Common myeloid progenitor, CD34-positive (primary cell): ENCODE data around the gene FBXW7.

Experiments
- CTCF ChIA-PET: fragments of 350-600 bp; sonication (Branson Sonifier 250); formaldehyde crosslinking; loops from one replicate; lab custom pipeline; 2021; ENCODE audit warnings: antibody characterized with exemption; lab: Charles Lee
- POLR2A ChIA-PET: fragments of 350-600 bp; sonication (Branson Sonifier 250); formaldehyde crosslinking; loops from one replicate; lab custom pipeline; 2021; ENCODE audit warnings: antibody characterized with exemption; lab: Charles Lee
- DNase-seq, 3 donors: peaks; one replicate each; pipeline versions ENCODE4 v3.0.0 to v3.0.0-alpha.2; 2013
- H3K27ac ChIP-seq, 2 experiments: 1 replicate in 1 of 2; 2 replicates in 1 of 2; pipeline ENCODE4 v1.7.0; 2013; ENCODE audit warnings: inconsistent platforms in 2 of 2, low read length in 2 of 2, mild to moderate bottlenecking in 2 of 2, low read depth in 1 of 2, moderate library complexity in 1 of 2; ENCODE audit not compliant: severe bottlenecking in 2 of 2, insufficient read depth in 1 of 2, poor library complexity in 1 of 2
- H3K27me3 ChIP-seq, 5 experiments: replicated peaks in 2 of 5; 1 replicate in 3 of 5; 2 replicates in 2 of 5; pipeline versions ENCODE4 v1.6.1 to v1.7.0; 2013; ENCODE audit warnings: low read length in 4 of 5, mild to moderate bottlenecking in 2 of 5, moderate library complexity in 2 of 5, inconsistent platforms in 1 of 5; ENCODE audit not compliant: insufficient read depth in 5 of 5, control insufficient read depth in 4 of 5
- H3K36me3 ChIP-seq, 4 experiments: 1 replicate in 2 of 4; 2 replicates in 2 of 4; pipeline versions ENCODE4 v1.6.1 to v1.7.0; 2013; ENCODE audit warnings: low read length in 3 of 4, control low read depth in 1 of 4, mild to moderate bottlenecking in 1 of 4; ENCODE audit not compliant: control insufficient read depth in 4 of 4, insufficient read depth in 4 of 4
- H3K4me1 ChIP-seq, 4 experiments: 1 replicate in 3 of 4; 2 replicates in 1 of 4; pipeline versions ENCODE4 v1.6.1 to v1.7.1; 2013; ENCODE audit warnings: low read length in 3 of 4, mild to moderate bottlenecking in 3 of 4, control low read depth in 1 of 4, inconsistent platforms in 1 of 4, moderate library complexity in 1 of 4; ENCODE audit not compliant: control insufficient read depth in 4 of 4, insufficient read depth in 4 of 4; ENCODE audit errors: control extremely low read depth in 1 of 4
- H3K4me3 ChIP-seq, 7 experiments: 1 replicate in 4 of 7; 2 replicates in 3 of 7; pipeline versions ENCODE4 v1.5.1 to v1.7.0; 2013; ENCODE audit warnings: mild to moderate bottlenecking in 7 of 7, low read length in 6 of 7, moderate library complexity in 6 of 7, inconsistent platforms in 2 of 7, low read depth in 2 of 7, control low read depth in 1 of 7; ENCODE audit not compliant: insufficient read depth in 4 of 7, control insufficient read depth in 1 of 7; ENCODE audit errors: extremely low read depth in 1 of 7
- H3K9me3 ChIP-seq, 5 experiments: 1 replicate in 4 of 5; 2 replicates in 1 of 5; pipeline versions ENCODE4 v1.6.1 to v1.7.1; 2013; ENCODE audit warnings: low read length in 4 of 5, mild to moderate bottlenecking in 2 of 5, inconsistent platforms in 1 of 5, low read depth in 1 of 5, moderate library complexity in 1 of 5; ENCODE audit not compliant: control insufficient read depth in 4 of 5, insufficient read depth in 2 of 5; ENCODE audit errors: control extremely low read depth in 1 of 5
- WGBS: methylation state at CpG from one replicate; pipeline ENCODE4 v1.1.5; 2013; ENCODE audit not compliant: insufficient coverage; 5-methylcytosine and 5-hydroxymethylcytosine counted together

FBXW7 gene

DNA sequence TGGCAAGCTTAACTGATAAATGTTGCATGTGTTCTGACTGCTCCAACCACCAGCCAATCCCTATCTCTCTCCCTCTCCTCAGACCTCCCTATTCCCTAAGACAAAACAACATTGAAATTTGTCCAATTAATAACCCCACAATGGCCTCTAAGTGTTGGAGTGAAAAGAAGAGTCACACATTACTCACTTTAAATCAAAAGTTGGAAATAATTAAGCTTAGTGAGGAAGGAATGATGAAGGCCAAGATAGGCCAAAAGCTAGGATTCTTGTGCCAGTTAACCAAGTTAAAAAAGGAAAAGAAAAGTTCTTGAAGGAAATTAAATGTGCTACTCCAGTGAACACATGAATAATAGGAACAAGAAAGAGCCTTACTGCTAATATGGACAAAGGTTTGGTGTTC lies 55.6 kb downstream of the FBXW7 start:
- H3K9me3 ChIP-seq = peaks cover 0 to 14% (median 0%) of the 10 kb centered on the region in 5 experiments
- H3K4me1 ChIP-seq = no peaks in the 10 kb centered on the region
- POLR2A ChIA-PET = no interaction called here
- peaks cover 0 to 13% (median 5%) of the 10 kb centered on the region in 4 experiments for H3K36me3 ChIP-seq
- CTCF ChIA-PET = interaction anchor here (0.8 to 1.1 kb wide), 2 partner anchors 17 to 21 kb away, joined by 3 read pairs; no protein-coding TSS in a partner anchor
- H3K27ac ChIP-seq = no peak overlapping the region
- DNase-seq = no peak
- H3K27me3 ChIP-seq = no peaks in the 10 kb centered on the region
- no peak overlapping the region for H3K4me3 ChIP-seq

DNA sequence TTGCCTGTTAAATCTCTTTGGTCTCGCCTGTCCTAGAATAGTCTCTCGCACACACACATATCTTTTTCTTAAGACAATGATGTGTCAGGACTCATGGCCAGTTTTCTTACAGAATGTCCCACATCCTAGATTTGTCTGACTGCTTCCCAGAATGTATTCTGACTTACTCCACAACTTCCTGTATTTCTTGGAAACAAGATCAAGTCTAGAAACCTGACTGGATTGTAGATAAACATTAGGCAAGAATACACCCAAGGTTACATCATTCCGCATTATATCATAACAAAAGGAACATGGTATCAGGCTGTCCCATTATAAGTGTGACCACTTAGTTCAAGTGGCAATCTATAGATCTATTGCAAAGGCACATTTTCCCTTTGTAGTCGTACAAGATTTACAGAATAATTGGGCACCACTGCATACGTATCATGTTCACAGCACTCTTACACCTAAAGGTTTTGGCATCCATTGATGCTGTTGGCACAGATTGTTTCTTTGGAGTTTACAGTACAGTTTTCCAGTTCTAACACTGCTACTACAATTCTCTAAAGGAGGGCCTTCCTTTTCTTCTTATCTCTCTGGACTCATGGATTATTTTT lies 56.4 kb downstream of the FBXW7 start:
- no peaks in the 10 kb centered on the region for H3K27me3 ChIP-seq
- H3K9me3 ChIP-seq = peaks cover 0 to 14% (median 0%) of the 10 kb centered on the region in 5 experiments
- no peaks in the 10 kb centered on the region for H3K4me1 ChIP-seq
- H3K4me3 ChIP-seq = no peak overlapping the region
- DNase-seq = no peak
- no peak overlapping the region for H3K27ac ChIP-seq
- ChIA-PET CTCF (no interaction called here), POLR2A (no interaction called here)
- WGBS = 100% methylated on average over 3 of the region's 5 CpGs
- peaks cover 0 to 13% (median 5%) of the 10 kb centered on the region in 4 experiments for H3K36me3 ChIP-seq

DNA sequence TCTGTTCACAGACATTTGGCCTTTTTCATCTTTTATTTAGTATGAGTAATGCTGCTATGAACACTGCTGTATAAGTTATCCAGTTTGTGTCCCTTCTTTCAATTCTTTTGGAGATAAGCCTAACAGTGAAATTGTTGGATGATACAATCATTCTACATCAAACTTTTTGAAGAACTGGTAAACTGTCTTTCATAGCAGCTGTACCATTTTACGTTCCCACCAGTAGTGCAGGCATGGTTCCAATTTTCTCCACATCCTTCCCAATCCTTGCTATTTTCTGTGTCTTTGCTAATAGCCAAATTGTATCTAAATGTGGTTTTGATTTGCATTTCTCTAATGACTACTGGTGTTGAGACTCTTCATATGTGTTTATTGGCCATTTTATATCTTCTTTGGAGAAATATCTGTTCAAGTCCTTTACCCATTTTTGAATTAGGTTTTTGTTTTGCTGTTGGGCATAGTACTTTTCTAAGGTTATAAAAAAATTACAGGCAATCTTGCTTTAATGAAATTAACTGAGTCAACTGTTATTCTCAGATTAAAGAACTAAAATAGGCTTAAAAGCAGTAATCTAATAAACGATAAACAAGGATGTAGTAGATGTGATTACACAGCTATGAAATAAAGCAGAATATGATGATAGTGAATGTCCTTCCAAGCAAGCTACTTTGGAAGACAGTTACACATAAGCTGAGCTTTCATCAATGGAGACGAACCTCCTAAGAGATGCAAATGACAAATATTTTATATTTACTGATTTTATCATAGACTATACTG lies 57.2 kb downstream of the FBXW7 start:
- DNase-seq = no peak
- peaks cover 0 to 14% (median 0%) of the 10 kb centered on the region in 5 experiments for H3K9me3 ChIP-seq
- POLR2A ChIA-PET = no interaction called here
- no peak overlapping the region for H3K4me3 ChIP-seq
- no CpG with 5 or more reads among the region's 3 CpGs for WGBS
- peaks cover 0 to 13% (median 5%) of the 10 kb centered on the region in 4 experiments for H3K36me3 ChIP-seq
- no peaks in the 10 kb centered on the region for H3K27me3 ChIP-seq
- no peak overlapping the region for H3K27ac ChIP-seq
- CTCF ChIA-PET = interaction anchor here (0.7 kb wide), 1 partner anchor 20 kb away, joined by 3 read pairs; no protein-coding TSS in a partner anchor
- H3K4me1 ChIP-seq = no peaks in the 10 kb centered on the region

DNA sequence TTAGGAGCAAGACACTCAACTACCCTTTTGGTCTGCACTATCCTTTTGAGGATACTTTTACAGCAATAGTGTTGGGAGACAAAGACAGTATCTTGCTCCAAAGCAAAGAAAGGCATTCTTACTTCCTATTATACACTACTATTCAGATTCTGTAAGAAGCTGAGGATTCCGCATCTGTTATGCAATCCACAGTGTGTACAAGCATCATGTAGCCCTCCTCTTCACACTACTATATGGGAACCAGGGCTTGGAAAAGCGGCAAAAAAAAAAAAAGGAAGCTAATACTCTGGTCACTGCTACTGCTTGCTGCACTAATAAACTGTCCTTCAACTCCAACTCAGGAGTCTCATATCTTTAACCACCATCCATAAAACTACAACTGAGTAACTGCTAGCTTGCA lies 59.1 kb downstream of the FBXW7 start:
- Histone ChIP-seq H3K4me1 (no peaks in the 10 kb centered on the region), H3K27ac (no peak overlapping the region), H3K27me3 (no peaks in the 10 kb centered on the region), H3K36me3 (peaks cover 0 to 11% (median 5%) of the 10 kb centered on the region in 4 experiments), H3K4me3 (no peak overlapping the region), H3K9me3 (peaks cover 0 to 11% (median 0%) of the 10 kb centered on the region in 5 experiments)
- POLR2A ChIA-PET = no interaction called here
- DNase-seq = no peak
- WGBS = 100% methylated on average over 1 of the region's 2 CpGs
- CTCF ChIA-PET = interaction anchor here (0.5 to 1.2 kb wide), 2 partner anchors 9 to 274 kb away, joined by 3 to 4 read pairs; no protein-coding TSS in a partner anchor

DNA sequence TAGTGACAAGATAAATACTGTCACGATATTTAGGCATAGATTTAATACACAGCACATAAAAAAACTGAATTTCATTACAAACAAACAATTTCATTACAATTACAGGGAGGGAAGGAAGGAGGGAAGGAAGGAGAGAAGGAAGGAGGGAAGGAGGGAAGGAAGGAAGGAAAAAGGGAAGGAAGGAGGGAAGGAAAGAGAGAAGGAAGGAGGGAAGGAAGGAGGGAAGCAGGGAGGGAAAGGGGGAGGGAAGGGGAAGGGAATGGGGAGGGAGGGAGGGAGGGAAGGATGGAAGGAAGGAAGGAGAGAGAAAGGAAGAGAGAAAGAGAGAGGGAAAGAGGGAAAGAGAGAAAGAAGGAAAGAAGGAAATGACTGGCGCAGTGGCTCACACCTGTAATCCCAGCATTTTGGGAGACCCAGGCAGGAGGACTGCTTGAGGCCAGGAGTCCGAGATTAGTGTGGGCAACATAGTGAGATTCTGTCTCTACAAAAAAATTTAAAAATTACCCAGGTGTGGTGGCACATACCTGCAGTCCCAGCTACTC lies 64.6 kb downstream of the FBXW7 start:
- Histone ChIP-seq H3K27me3 (no peaks in the 10 kb centered on the region), H3K9me3 (no peaks in the 10 kb centered on the region), H3K4me3 (no peak overlapping the region), H3K4me1 (no peaks in the 10 kb centered on the region), H3K27ac (no peak overlapping the region), H3K36me3 (no peaks in the 10 kb centered on the region)
- ChIA-PET CTCF (interaction anchor here (1.5 kb wide), 1 partner anchor 30 kb away, joined by 4 read pairs; no protein-coding TSS in a partner anchor), POLR2A (no interaction called here)
- 100% methylated on average over 1 of the region's 3 CpGs for WGBS
- no peak for DNase-seq

DNA sequence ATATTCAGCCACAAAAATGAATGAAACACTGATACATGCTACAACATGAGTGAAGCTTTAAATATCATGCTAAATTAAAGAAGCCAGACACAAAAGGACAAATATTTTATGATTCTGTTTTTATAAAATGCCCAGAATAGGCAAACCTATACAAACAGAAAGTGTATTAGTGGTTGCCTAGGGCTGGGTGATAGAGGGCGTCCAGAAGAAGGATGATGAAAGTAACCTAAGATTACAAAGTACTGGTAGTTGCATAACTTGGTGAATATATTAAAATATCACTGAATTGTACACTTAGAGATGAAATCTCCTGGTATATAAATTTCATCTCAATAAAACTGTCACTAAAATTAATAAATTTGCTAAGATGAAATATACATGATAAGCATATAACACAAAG lies 67.5 kb downstream of the FBXW7 start:
- no peak for DNase-seq
- WGBS = no CpG with 5 or more reads among the region's 1 CpG
- Histone ChIP-seq H3K4me3 (no peak overlapping the region), H3K27ac (no peak overlapping the region), H3K36me3 (no peaks in the 10 kb centered on the region), H3K4me1 (peaks cover 7 to 20% (median 17%) of the 10 kb centered on the region in 4 experiments), H3K9me3 (no peaks in the 10 kb centered on the region), H3K27me3 (no peaks in the 10 kb centered on the region)
- ChIA-PET POLR2A (no interaction called here), CTCF (interaction anchor here (1.1 kb wide), 1 partner anchor 28 kb away, joined by 3 read pairs; no protein-coding TSS in a partner anchor)
